ENCODE data around the gene GNAL.

The GNAL gene

GRCh38 chr18:11923450-11923849 lies 234.4 kb downstream of the GNAL start:
- DNase-seq: no peak

GRCh38 chr18:11925800-11926481 lies 236.9 kb downstream of the GNAL start:
- DNase-seq: no peak

GRCh38 chr18:11927497-11927896 lies 238.4 kb downstream of the GNAL start:
- no peak for DNase-seq

- DNase-seq: no peak
Measured at GRCh38 chr18:11932393-11932792, 243.3 kb downstream of the GNAL start.

Data from T-helper 1 cell (primary cell).